ENCODE measurements around the gene ARIH1. TPM values are rescaled to one million over a fixed set of nuclear protein-coding genes. Genes with fewer than 3 reads are reported as not detected.
"Not testable (repeated sequence)": the region's sequence is repeated elsewhere in the genome, so short reads cannot be mapped to it uniquely, and the experiment has no call there.

The ARIH1 gene
- total RNA-seq, 2 experiments from 2014 or later, result 170 to 175 TPM

- no peak for TF ChIP-seq CTCF (IDR thresholded peaks at IDR 0.05)
- peak; percentile 68 for ATAC-seq
- intact Hi-C loops (cut with micrococcal nuclease), result no loop called here
- H3K4me1 Mint-ChIP-seq (ENCODE audit: low read depth), result peaks cover 34% of the 10 kb centered on the region
- DNase-seq, result peak; percentile 88
- ChIA-PET POLR2A (interaction anchor here (0.5 to 3.6 kb wide), 11 partner anchors 11 to 390 kb away, joined by 3 to 20 read pairs (median 4); partner anchors contain the start of gene HEXA), CTCF (interaction anchor here (0.7 to 1.2 kb wide), 4 partner anchors 8 to 17 kb away, joined by 3 to 5 read pairs (median 4); no protein-coding TSS in a partner anchor)
- no peaks in the 10 kb centered on the region for H3K9me3 Mint-ChIP-seq
- peak overlapping the region; percentile 97 for H3K4me3 Mint-ChIP-seq
- no peaks in the 10 kb centered on the region for H3K27me3 Mint-ChIP-seq
- peaks cover 41% of the 10 kb centered on the region for H3K36me3 Mint-ChIP-seq (ENCODE audit: low read depth)
- peak overlapping the region; percentile 87 for H3K27ac Mint-ChIP-seq
These were observed 940 bp downstream of the ARIH1 start for GRCh38 chr15:72474912-72475628.

- Mint-ChIP-seq H3K4me3 (peak overlapping the region; percentile 97), H3K36me3 (ENCODE audit: low read depth) (peaks cover 44% of the 10 kb centered on the region), H3K4me1 (ENCODE audit: low read depth) (peaks cover 38% of the 10 kb centered on the region), H3K9me3 (no peaks in the 10 kb centered on the region), H3K27me3 (no peaks in the 10 kb centered on the region), H3K27ac (peak overlapping the region; percentile 87)
- ChIA-PET POLR2A (interaction anchor here (1.3 to 3.6 kb wide), 8 partner anchors 12 to 249 kb away, joined by 3 to 20 read pairs (median 5); partner anchors contain the start of gene HEXA), CTCF (interaction anchor here (1.2 kb wide), 2 partner anchors 14 to 17 kb away, joined by 4 to 5 read pairs; no protein-coding TSS in a partner anchor)
- TF ChIP-seq CTCF (IDR thresholded peaks at IDR 0.05), result no peak
- intact Hi-C loops (cut with micrococcal nuclease), result no loop called here
- DNase-seq (no peak), ATAC-seq (no peak)
These were observed 1.5 kb downstream of the ARIH1 start for GRCh38 chr15:72475674-72476073.

GRCh38 chr15:72476330-72476729, 2.2 kb downstream of the ARIH1 start:
- H3K9me3 Mint-ChIP-seq; intact Hi-C loops (cut with micrococcal nuclease); ATAC-seq; DNase-seq; H3K27me3 Mint-ChIP-seq: not testable (repeated sequence)
- peak overlapping the region; percentile 87 for H3K27ac Mint-ChIP-seq
- H3K36me3 Mint-ChIP-seq (ENCODE audit: low read depth), result peaks cover 49% of the 10 kb centered on the region
- peaks cover 42% of the 10 kb centered on the region for H3K4me1 Mint-ChIP-seq (ENCODE audit: low read depth)
- ChIA-PET CTCF (interaction anchor here (1.2 kb wide), 2 partner anchors 14 to 16 kb away, joined by 4 to 5 read pairs; no protein-coding TSS in a partner anchor), POLR2A (interaction anchor here (1.6 to 3.6 kb wide), 3 partner anchors 16 to 131 kb away, joined by 3 to 20 read pairs (median 19); partner anchors contain the start of gene HEXA)
- peak overlapping the region; percentile 97 for H3K4me3 Mint-ChIP-seq

GRCh38 chr15:72481015-72481659, 7.0 kb downstream of the ARIH1 start:
- POLR2A ChIA-PET, result interaction anchor here (0.6 to 1.7 kb wide), 3 partner anchors 13 to 106 kb away, joined by 4 read pairs; no protein-coding TSS in a partner anchor
- DNase-seq, result no peak
- Mint-ChIP-seq H3K9me3 (no peaks in the 10 kb centered on the region), H3K4me1 (ENCODE audit: low read depth) (peaks cover 63% of the 10 kb centered on the region), H3K27ac (peak overlapping the region; percentile 50), H3K27me3 (no peaks in the 10 kb centered on the region), H3K4me3 (no peak overlapping the region), H3K36me3 (ENCODE audit: low read depth) (peaks cover 49% of the 10 kb centered on the region)
- CTCF ChIA-PET, result interaction anchor here (1.1 to 1.8 kb wide), 3 partner anchors 22 to 52 kb away, joined by 3 to 7 read pairs (median 3); no protein-coding TSS in a partner anchor
- no peak for ATAC-seq
- intact Hi-C loops (cut with micrococcal nuclease), result no loop called here
- TF ChIP-seq CTCF (IDR thresholded peaks at IDR 0.05), result no peak

- Mint-ChIP-seq H3K27me3 (no peaks in the 10 kb centered on the region), H3K4me3 (no peak overlapping the region), H3K4me1 (ENCODE audit: low read depth) (peaks cover 57% of the 10 kb centered on the region)
These were observed 8.1 kb downstream of the ARIH1 start for GRCh38 chr15:72482275-72482674.

More at GRCh38 chr15:72482275-72482674, 8.1 kb downstream of the ARIH1 start:
- no peaks in the 10 kb centered on the region for H3K9me3 Mint-ChIP-seq
- TF ChIP-seq CTCF (IDR thresholded peaks at IDR 0.05), result no peak
- peaks cover 37% of the 10 kb centered on the region for H3K36me3 Mint-ChIP-seq (ENCODE audit: low read depth)
- POLR2A ChIA-PET, result interaction anchor here (1.2 to 1.7 kb wide), 4 partner anchors 9 to 107 kb away, joined by 3 to 6 read pairs (median 4); partner anchors contain the start of gene ARIH1
- ATAC-seq, result no peak
- peak overlapping the region; percentile 19 for H3K27ac Mint-ChIP-seq
- CTCF ChIA-PET, result interaction anchor here (1.1 to 1.9 kb wide), 4 partner anchors 13 to 51 kb away, joined by 3 to 7 read pairs (median 4); no protein-coding TSS in a partner anchor
- intact Hi-C loops (cut with micrococcal nuclease), result no loop called here
- no peak for DNase-seq
